ENCODE data around the gene SLC23A1.

DNA sequence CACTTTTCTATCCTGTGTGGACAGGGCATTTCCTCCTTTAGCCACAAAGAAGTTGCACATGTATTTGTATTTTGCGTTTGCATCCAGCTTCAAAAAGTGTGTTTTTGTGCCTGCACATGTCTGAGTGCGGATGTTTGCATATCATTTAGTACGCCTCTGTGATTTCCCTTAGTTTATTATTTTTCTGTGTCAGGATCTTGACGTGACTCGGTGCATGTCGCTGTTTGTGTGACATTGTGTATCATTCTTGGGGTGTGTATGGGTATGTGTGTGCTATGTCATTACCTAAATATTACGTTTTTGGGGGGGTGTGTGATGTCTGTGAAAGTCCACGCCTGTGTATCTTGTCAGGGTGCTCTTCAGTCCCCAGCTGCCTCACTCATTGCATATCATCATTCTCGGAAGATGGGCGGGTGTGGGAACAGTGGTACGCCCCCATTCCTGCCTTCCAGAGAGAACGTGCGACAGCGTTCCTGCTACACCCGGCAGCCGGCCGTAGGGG lies 41.9 kb downstream of the SLC23A1 start:
- TF ChIP-seq, protein P1, sequence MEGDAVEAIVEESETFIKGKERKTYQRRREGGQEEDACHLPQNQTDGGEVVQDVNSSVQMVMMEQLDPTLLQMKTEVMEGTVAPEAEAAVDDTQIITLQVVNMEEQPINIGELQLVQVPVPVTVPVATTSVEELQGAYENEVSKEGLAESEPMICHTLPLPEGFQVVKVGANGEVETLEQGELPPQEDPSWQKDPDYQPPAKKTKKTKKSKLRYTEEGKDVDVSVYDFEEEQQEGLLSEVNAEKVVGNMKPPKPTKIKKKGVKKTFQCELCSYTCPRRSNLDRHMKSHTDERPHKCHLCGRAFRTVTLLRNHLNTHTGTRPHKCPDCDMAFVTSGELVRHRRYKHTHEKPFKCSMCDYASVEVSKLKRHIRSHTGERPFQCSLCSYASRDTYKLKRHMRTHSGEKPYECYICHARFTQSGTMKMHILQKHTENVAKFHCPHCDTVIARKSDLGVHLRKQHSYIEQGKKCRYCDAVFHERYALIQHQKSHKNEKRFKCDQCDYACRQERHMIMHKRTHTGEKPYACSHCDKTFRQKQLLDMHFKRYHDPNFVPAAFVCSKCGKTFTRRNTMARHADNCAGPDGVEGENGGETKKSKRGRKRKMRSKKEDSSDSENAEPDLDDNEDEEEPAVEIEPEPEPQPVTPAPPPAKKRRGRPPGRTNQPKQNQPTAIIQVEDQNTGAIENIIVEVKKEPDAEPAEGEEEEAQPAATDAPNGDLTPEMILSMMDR (IDR thresholded peaks at IDR 0.05) = no peak
- no peak for TF ChIP-seq REST (IDR thresholded peaks at IDR 0.05; ENCODE audit: insufficient read depth in 1 of 2, low read depth in 2 of 2, low read length in 1 of 2)
- no peak for TF ChIP-seq POLR2AphosphoS5 (IDR thresholded peaks at IDR 0.05; ENCODE audit: low read depth, low read length)

Measured in Panc1 (cell line).